Stimulated activated CD8-positive, alpha-beta memory T cell treated with anti-CD3 and anti-CD28 coated beads, Interleukin-4, amount 100 ng/mL, for 1 hour (primary cell): ENCODE measurements around the gene GPBP1.
"Not testable (repeated sequence)": the region's sequence is repeated elsewhere in the genome, so short reads cannot be mapped to it uniquely, and the experiment has no call there.

Experiments used
- DNase-seq, 2 donors: peaks; one replicate each; pipeline ENCODE4 v3.0.0-alpha.2; 2020; ENCODE audit warnings: low read depth in 2 of 2, low spot score in 1 of 2

GPBP1 gene

DNA sequence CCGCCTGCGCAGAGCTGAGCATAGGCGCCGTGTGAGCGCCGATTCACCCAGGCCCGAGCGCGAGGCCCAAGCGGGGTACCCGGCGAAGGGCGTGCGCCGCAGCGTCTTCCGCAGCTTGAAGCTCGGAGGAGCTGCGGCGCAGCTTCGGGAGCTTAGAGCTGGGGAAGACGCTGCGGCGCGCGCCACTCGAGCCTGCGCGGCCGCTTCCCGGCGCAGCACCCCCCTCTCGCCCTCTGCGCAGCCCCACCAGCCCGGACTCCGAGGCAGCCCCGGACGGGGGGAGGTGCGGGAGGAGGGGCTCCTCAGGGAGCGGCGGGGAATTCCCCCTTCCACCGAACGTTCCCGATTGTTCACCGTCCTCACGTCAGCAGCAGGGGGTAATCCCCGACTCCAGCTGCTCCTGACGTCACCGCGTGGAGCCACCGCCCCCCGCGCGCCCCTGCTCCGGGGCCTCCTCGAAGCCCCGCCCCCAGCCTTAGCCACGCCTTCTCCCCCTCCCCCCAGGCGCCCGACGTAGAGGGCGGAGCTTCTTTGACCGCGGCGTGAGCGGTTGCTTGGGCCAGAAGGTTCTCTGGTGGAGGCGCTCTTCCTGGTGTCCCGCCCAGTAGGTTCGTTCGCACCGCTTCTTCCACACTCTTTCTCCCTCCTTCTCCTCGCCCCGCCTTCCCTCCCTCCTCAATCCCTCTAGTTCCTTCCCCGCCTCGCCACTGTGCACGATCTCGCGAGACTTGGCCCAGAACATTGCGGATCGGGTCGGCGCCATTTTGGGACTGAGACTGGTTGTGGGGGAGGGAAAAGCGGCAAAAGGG lies at the start of gene GPBP1:
Gene GPBP1 (plus strand): TSS at position 741 of the 809 bp plus-strand sequence. CDS start 40,072 bp downstream, outside the sequence.
- DNase-seq, result peak; percentile 93 to 95

DNA sequence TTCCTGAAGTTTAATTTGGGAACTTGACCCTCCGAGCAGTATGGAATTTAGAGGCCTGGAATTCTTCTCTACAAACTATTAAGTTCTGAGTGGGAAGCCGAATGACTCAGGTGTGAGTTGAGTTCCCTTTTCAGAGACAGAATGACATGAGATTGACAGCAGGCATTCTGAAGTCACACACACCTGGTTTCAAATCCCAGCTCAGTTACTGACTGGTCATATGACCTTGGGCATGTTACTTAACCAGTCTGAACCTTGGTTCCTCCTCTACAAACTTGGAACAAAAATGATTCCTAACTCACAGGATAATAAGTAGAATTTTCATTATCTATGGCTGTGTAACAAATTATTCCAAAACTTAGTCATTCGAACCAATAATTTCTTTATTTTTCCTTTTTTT lies 45.5 kb upstream of the GPBP1 start:
- no peak for DNase-seq

- no peak for DNase-seq
These were observed 40.3 kb upstream of the GPBP1 start for GRCh38 chr5:57133574-57133973.

- DNase-seq, result no peak
These were observed 36.5 kb upstream of the GPBP1 start for GRCh38 chr5:57137401-57137800.

GRCh38 chr5:57152316-57152715 lies 21.5 kb upstream of the GPBP1 start:
- DNase-seq, result no peak

DNA sequence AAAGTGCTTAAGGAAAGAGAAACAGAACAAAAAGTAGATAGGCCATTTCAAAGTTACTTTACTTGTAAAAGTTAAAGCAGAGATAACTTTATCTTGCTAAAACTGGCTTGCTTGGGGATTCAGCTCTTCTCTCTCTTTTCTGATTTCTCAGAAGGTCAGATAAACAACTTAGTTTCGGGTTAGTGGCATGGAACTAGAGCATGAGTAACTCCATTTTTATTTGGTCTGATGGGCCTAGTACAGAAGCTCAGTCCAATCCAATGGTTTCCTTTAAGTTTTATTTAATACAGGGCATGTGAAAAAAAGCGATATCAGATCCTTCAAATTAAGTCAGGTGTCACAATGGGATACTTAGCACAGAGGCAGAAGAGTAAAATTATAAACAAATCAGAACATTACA lies 18.8 kb upstream of the GPBP1 start:
- DNase-seq, result no peak

DNA sequence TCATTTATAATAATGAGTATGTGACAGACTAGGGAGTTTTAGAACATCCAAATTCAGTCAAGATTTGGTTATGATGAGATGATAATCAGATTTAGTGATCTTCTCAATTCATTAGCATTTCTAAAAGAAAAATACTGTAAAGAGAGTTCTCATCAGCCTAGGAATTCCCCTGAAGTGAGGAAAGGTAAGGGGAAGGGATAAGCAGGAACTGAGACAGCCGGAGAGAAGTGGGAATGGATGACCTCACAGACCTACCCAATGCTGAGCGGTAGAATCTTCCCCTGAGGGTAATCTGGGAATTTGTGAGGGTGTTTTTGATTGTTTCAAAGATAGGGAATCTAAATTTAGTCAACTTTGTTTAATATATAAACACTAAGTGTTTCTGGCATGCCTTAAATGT lies 16.7 kb upstream of the GPBP1 start:
- DNase-seq, result no peak

- DNase-seq, result no peak
These were observed 16.2 kb upstream of the GPBP1 start for GRCh38 chr5:57157666-57158065.

- no peak for DNase-seq
These were observed 10.3 kb upstream of the GPBP1 start for GRCh38 chr5:57163553-57164006.

DNA sequence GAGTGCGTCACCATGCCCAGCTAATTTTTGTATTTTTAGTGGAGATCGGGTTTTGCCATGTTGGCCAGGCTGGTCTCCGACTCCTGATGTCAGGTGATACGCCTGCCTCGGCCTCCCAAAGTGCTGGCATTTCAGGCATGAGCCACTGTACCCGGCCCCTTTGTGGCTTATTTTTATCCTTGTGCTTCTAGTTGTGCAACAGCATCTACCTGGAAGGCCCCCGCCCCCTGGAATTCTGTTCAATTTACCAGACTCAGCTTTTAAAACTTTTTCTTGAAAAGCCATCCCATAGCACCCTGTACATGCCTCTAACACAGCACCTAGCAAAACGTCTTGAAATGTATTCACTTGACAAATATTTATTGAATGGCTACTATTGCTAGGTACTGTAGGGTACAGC lies 9.7 kb upstream of the GPBP1 start:
- no peak for DNase-seq

- not testable (repeated sequence) for DNase-seq
These were observed 8.7 kb upstream of the GPBP1 start for GRCh38 chr5:57165171-57165570.

DNA sequence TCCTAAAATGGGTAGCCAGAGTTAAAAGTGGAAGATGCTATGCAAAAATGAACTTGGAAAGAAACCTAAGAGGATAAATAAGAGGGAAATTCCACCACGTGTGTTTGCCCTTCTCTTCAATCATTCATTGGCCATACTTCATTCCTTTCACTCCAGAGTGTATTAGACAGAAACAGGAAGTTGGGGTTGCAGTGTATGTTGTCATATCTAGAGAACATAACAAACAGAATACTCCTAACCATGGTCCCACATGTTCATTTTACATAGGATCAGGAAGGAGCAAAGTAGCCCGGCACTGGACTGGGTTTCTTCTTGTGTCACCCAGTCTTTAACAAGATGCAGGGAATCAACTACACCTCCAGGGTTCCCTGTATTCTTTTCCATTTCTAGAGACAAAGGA lies 7.6 kb upstream of the GPBP1 start:
- DNase-seq, result no peak

- no peak for DNase-seq
These were observed 6.7 kb upstream of the GPBP1 start for GRCh38 chr5:57167201-57167600.

GRCh38 chr5:57170116-57170515 lies 3.7 kb upstream of the GPBP1 start:
- not testable (repeated sequence) for DNase-seq

- DNase-seq, result no peak
These were observed 1.9 kb upstream of the GPBP1 start for GRCh38 chr5:57171816-57172465.

GRCh38 chr5:57172466-57173318 lies 1.2 kb upstream of the GPBP1 start:
- DNase-seq, result no peak

DNA sequence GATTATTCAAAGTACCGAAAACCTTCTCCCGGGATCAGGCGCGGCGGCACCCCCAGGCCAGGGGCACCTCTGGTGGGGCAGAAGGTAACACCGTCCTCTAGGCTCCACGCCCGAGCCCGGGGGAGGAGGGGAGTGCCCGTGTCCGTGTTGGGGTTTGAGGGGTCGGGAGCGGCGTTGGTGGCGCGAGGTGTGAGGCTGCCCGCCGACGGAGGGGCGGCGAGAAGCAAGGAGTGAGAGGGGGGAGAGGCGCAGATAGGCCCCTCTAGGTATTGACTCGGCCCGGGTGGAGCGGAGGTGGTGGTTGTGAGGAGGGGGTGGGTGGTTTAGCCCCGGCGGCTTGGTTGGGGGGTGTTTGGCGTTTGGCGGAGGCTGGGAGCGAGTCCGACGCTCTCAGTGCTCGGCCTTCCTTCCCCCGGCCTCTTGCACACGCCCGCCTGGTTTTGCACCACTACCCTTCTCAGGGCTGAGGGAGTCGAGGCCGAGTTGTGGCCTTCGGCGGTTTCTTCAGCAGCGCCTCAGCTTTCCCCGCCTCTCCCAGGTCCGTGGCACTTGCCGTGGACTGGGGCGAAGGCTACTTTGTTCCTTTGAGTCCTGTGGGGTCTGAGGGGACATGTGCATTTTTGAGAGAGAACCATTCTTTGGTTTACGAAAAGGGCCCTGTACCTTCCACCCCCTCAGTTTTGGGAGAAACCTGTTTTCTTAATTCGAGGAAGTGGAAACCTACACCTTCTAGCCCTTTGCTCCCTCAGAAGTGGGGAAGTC lies 450 bp downstream of the GPBP1 start:
- DNase-seq, result peak in 1 of 2 donors; percentile 21

DNA sequence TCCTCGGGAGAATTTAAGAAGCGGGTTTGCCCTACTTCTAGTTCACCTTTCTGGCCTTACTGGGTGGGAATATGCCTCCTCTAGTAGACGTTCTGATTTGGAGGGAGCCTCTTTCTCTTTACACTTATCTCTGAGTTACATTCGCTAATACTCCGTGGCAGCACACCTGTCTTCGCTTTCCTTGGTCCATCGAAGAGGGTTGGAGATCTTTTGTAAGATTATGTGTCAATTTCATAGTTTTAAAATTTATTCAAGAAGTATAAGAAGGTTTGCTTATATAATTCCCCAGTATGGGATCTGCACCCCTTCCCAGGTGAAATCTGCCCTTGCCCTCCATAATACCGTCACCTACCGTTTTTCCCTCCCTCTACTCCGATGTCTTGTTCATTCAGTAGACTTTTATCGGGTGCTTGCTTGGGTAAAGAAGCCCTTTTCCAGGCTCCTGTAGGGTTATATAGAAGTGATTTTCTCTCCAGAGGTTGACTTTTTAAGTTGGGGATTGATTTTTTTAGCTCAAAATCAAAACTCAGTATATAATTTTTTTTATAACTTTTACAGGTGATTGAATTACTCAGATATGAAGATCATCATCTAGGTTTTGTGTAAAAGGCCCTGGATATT lies 1.1 kb downstream of the GPBP1 start:
- DNase-seq, result no peak

DNA sequence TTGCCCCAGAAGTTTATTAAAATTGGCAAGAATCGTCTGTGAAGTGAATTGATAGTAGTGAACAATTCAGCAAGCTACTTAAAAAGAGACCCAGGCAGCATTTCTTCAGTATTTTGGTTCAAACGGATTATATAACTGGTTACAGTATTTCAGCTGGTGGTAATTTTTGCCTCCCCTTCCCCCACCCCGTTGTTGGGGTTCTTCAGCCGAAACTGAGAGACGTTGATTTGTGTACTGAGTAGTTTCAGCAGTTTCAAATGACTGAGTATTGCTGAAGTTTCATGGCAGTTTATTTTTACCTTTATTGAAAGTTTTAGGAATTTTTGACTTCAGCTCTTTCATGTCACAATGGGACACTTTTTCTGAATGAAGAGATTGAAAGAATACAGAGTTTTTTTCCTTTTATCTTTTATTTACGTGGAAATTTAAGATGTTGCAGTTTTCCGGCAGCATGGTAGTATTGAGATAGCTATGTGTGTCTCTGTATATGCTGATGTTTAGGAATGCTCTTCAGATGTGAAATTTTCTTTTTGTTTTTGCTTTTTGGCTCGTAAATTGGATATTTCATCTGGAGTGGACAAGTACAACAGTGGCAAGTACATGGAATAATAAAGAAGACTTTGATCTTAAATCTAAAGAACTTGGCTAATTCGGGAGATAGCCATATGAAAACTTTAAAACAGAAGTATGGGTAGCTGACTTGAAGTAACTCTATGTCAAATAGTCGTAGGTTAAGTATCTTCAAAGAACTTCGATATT lies 1.9 kb downstream of the GPBP1 start:
- DNase-seq, result no peak
